ENCODE results near the gene STPG3. TPM values are rescaled to one million over a fixed set of nuclear protein-coding genes. Genes with fewer than 3 reads are reported as not detected.

STPG3 gene
- total and polyA plus RNA-seq, 2 experiments from 2014 or later: not detected

DNA sequence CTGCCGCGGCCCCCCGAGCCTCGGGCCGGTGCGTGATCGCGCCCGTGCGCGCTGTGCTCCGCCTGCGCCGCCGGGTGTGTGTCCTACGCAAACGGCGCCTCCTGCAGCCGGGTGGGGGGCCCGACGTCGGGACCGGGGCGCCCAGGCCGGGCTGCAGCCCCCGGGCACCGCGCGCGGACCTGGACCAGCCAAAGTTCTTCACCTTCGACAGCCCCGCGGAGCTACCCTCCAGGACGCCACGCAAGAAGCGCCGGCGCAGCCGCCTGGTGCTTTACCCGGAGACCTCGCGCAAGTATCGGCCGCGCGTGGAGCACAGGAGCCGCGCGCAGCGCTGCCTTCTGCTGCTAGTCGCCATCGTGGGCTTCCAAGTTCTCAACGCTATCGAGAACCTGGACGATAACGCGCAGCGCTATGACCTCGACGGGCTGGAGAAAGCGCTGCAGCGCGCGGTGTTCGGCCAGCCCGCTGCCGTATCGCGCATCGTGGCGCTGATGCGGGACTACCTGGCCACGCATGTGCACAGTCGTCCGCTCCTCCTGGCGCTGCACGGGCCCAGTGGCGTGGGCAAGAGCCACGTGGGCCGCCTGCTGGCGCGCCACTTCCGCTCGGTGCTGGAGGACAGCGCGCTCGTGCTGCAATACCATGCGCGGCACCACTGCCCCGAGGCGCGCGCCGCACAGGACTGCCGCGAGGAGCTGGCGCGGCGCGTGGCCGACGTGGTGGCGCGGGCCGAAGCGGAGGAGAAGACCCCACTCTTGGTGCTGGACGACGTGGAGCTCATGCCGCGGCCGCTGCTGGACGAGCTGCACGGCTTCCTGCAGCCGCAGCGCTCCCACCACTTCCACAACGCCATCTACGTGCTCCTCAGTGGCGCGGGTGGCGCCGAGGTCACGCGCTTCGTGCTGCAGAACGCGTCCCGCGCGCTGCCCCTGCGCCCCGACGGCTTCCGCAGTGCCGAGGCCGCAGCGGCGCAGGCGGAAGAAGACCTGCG lies 27.9 kb downstream of the STPG3 start:
- Histone ChIP-seq H3K9me2 (ENCODE audit: insufficient read depth) (no peaks in the 10 kb centered on the region), H3K36me3 (ENCODE audit: insufficient read depth) (no peaks in the 10 kb centered on the region), H3K4me3 (peak overlapping the region; percentile 64), H2AFZ (no peak overlapping the region), H3K4me1 (ENCODE audit: insufficient read depth) (peaks cover 12% of the 10 kb centered on the region), H3K79me2 (replicated peaks; ENCODE audit: insufficient read depth) (no peaks in the 10 kb centered on the region), H4K20me1 (replicated peaks; ENCODE audit: insufficient read depth) (peaks cover 8% of the 10 kb centered on the region; the same call in 1 of the 2 replicates), H3K27ac (ENCODE audit: low read depth) (no peak overlapping the region), H3F3A (replicated peaks; ENCODE audit: low read depth) (peaks cover 20% of the 10 kb centered on the region; the same call in 1 of the 2 replicates), H3K4me2 (peak overlapping the region; percentile 88), H3K27me3 (ENCODE audit: insufficient read depth) (peaks cover 14% of the 10 kb centered on the region)
- Mint-ChIP-seq H3K9me3 (no peaks in the 10 kb centered on the region; the same call in 2 of the 3 replicates), H3K4me3 (no peak overlapping the region), H3K27ac (no peak overlapping the region), H3K27me3 (ENCODE audit: insufficient read depth, low read depth, poor library complexity) (peaks cover 34% of the 10 kb centered on the region), H3K4me1 (peaks cover 27% of the 10 kb centered on the region), H3K36me3 (ENCODE audit: low read depth) (peaks cover 7% of the 10 kb centered on the region)
- ATAC-seq (no peak; the same call in 2 of the 3 replicates), DNase-seq (ENCODE audit: low spot score) (no peak)
- TF ChIP-seq, protein P1, sequence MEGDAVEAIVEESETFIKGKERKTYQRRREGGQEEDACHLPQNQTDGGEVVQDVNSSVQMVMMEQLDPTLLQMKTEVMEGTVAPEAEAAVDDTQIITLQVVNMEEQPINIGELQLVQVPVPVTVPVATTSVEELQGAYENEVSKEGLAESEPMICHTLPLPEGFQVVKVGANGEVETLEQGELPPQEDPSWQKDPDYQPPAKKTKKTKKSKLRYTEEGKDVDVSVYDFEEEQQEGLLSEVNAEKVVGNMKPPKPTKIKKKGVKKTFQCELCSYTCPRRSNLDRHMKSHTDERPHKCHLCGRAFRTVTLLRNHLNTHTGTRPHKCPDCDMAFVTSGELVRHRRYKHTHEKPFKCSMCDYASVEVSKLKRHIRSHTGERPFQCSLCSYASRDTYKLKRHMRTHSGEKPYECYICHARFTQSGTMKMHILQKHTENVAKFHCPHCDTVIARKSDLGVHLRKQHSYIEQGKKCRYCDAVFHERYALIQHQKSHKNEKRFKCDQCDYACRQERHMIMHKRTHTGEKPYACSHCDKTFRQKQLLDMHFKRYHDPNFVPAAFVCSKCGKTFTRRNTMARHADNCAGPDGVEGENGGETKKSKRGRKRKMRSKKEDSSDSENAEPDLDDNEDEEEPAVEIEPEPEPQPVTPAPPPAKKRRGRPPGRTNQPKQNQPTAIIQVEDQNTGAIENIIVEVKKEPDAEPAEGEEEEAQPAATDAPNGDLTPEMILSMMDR (conservative IDR thresholded peaks at IDR 0.05; ENCODE audit: low read depth in 2 of 2): peak in 1 of 2 experiments; percentile 16; a peak in 1 of 4 replicates
- TF ChIP-seq, protein P2, sequence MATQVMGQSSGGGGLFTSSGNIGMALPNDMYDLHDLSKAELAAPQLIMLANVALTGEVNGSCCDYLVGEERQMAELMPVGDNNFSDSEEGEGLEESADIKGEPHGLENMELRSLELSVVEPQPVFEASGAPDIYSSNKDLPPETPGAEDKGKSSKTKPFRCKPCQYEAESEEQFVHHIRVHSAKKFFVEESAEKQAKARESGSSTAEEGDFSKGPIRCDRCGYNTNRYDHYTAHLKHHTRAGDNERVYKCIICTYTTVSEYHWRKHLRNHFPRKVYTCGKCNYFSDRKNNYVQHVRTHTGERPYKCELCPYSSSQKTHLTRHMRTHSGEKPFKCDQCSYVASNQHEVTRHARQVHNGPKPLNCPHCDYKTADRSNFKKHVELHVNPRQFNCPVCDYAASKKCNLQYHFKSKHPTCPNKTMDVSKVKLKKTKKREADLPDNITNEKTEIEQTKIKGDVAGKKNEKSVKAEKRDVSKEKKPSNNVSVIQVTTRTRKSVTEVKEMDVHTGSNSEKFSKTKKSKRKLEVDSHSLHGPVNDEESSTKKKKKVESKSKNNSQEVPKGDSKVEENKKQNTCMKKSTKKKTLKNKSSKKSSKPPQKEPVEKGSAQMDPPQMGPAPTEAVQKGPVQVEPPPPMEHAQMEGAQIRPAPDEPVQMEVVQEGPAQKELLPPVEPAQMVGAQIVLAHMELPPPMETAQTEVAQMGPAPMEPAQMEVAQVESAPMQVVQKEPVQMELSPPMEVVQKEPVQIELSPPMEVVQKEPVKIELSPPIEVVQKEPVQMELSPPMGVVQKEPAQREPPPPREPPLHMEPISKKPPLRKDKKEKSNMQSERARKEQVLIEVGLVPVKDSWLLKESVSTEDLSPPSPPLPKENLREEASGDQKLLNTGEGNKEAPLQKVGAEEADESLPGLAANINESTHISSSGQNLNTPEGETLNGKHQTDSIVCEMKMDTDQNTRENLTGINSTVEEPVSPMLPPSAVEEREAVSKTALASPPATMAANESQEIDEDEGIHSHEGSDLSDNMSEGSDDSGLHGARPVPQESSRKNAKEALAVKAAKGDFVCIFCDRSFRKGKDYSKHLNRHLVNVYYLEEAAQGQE (IDR thresholded peaks at IDR 0.05; ENCODE audit: unreplicated experiment): no peak

DNA sequence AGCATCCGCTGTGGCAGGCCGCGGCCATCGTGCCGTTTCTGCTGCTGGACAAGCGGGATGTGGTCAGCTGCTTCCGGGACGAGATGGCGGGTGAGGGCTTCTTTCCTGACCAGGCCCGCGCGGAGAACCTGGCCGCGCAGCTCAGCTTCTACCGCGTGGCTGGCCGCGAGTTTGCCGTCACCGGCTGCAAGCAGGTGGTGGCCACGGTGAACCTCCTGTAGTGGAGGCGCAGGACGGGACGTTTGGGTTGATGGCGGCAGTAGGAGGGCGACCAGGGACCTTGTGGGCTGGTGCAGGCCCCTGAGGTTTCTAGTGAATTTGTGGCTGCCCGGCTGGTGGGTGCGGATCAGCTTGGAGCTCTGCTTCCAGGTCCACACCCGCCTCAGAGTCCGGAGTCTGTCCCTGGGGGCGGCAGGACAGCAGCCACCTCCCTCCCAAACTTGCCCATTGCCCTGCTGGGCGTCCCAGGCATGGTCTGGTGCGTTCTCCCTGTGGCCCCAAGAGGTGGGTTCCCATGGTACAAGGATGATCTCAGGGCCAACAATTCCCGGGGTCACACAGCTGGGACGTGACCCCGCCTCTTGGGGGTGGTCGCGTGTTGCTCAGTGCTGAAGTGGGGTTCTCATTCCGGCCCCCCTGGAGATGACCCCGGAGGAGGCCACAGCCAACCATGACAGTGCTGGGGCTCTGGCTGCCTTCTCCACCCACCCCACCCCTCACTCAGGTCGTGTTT lies 28.8 kb downstream of the STPG3 start:
- H3K27ac Mint-ChIP-seq: no peak overlapping the region
- peaks cover 20% of the 10 kb centered on the region; the same call in 1 of the 2 replicates for H3F3A ChIP-seq (replicated peaks; ENCODE audit: low read depth)
- H3K4me1 Mint-ChIP-seq: peaks cover 18% of the 10 kb centered on the region
- H3K4me1 ChIP-seq (ENCODE audit: insufficient read depth): peaks cover 12% of the 10 kb centered on the region
- DNase-seq (ENCODE audit: low spot score) (no peak), ATAC-seq (no peak)
- no peak overlapping the region for H3K27ac ChIP-seq (ENCODE audit: low read depth)
- no peaks in the 10 kb centered on the region for H3K9me3 Mint-ChIP-seq
- H3K27me3 ChIP-seq (ENCODE audit: insufficient read depth): peaks cover 14% of the 10 kb centered on the region
- H4K20me1 ChIP-seq (replicated peaks; ENCODE audit: insufficient read depth): peaks cover 8% of the 10 kb centered on the region; the same call in 1 of the 2 replicates
- no peaks in the 10 kb centered on the region; the same call in 2 of the 3 replicates for H3K36me3 Mint-ChIP-seq (ENCODE audit: low read depth)
- no peaks in the 10 kb centered on the region for H3K9me2 ChIP-seq (ENCODE audit: insufficient read depth)
- H3K36me3 ChIP-seq (ENCODE audit: insufficient read depth): no peaks in the 10 kb centered on the region
- H3K4me3 Mint-ChIP-seq: peak overlapping the region; percentile 49
- no peak overlapping the region for H2AFZ ChIP-seq
- H3K4me2 ChIP-seq: no peak overlapping the region
- H3K79me2 ChIP-seq (replicated peaks; ENCODE audit: insufficient read depth): no peaks in the 10 kb centered on the region
- no peak overlapping the region for H3K4me3 ChIP-seq
- peaks cover 29% of the 10 kb centered on the region for H3K27me3 Mint-ChIP-seq (ENCODE audit: insufficient read depth, low read depth, poor library complexity)
- TF ChIP-seq ZNF114 (CRISPR knock-in tag; IDR thresholded peaks at IDR 0.05): no peak
- no peak for TF ChIP-seq EZH2phosphoT487 (IDR thresholded peaks at IDR 0.05; ENCODE audit: unreplicated experiment)
- no peak for TF ChIP-seq NANOG (IDR thresholded peaks at IDR 0.05; ENCODE audit: borderline replicate concordance)
- no peak for TF ChIP-seq STAT1 (IDR thresholded peaks at IDR 0.05; ENCODE audit: unreplicated experiment)
- TF ChIP-seq, protein P3, sequence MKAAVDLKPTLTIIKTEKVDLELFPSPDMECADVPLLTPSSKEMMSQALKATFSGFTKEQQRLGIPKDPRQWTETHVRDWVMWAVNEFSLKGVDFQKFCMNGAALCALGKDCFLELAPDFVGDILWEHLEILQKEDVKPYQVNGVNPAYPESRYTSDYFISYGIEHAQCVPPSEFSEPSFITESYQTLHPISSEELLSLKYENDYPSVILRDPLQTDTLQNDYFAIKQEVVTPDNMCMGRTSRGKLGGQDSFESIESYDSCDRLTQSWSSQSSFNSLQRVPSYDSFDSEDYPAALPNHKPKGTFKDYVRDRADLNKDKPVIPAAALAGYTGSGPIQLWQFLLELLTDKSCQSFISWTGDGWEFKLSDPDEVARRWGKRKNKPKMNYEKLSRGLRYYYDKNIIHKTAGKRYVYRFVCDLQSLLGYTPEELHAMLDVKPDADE (IDR thresholded peaks at IDR 0.05): no peak
- TF ChIP-seq, protein P1 (conservative IDR thresholded peaks at IDR 0.05; ENCODE audit: low read depth in 2 of 2): no peak
- TF ChIP-seq EZH2 (IDR thresholded peaks at IDR 0.05; ENCODE audit: low read depth, unreplicated experiment): no peak

Data from GM23338 (cell line).